Stimulated activated CD8-positive, alpha-beta memory T cell treated with anti-CD3 and anti-CD28 coated beads, Interleukin-15, amount 100 ng/mL, for 24 hours (primary cell): Measurements from ENCODE around the gene CD44.

Source experiments
- DNase-seq: peaks from one replicate; pipeline ENCODE4 v3.0.0-alpha.2; 2020; ENCODE audit warnings: low read depth

CD44 gene

DNA sequence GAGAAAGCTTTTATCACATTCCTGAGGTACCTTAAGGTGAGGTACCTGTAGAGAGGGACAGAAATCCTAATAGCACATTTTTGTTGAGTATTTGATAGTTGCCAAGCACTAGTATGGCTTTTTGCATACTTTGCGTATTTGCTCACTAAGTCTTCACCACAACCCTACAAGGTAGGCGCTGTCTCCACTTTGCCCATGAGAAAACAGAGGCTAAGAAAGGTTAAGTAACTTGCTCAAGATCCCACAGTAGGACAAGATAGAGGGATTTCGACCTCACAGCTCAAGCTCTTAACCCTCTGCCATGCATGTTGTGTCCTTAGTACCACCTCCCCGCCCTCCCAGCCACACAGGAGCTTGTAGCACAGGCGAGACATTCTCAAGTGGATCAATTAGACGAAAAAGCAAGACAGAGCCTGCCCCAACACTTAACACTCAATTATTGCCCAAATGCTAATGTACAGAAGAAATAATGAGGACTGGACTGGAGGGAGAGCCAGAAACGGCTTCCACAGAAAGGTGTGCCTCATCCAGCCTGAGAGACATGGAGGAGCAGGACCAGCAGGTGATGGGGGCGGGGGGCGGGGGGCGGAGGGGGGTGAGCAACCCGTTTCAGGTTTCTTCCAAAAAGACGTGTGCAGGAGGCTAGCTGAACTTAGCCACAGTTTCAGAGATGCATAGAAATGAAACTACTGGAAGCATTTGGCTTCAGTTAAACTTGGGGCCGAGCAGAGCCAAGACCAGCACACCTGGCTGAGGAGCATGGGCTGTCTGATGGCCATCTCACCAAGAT is 26.7 kb upstream of the CD44 start:
- no peak for DNase-seq

DNA sequence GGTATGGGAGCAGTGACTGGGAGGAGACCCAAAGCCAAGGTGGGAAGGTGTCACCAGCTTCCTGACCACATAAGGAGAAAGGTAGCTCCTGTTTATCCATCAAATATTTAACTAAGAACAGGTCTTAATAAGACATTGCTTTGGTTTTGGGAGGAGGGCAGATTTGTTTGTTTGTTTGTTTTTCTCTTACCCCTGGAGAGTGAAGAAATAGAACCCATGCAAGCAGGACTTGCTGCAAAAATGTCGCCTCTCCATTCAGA is 26.2 kb upstream of the CD44 start:
- DNase-seq = no peak

DNA sequence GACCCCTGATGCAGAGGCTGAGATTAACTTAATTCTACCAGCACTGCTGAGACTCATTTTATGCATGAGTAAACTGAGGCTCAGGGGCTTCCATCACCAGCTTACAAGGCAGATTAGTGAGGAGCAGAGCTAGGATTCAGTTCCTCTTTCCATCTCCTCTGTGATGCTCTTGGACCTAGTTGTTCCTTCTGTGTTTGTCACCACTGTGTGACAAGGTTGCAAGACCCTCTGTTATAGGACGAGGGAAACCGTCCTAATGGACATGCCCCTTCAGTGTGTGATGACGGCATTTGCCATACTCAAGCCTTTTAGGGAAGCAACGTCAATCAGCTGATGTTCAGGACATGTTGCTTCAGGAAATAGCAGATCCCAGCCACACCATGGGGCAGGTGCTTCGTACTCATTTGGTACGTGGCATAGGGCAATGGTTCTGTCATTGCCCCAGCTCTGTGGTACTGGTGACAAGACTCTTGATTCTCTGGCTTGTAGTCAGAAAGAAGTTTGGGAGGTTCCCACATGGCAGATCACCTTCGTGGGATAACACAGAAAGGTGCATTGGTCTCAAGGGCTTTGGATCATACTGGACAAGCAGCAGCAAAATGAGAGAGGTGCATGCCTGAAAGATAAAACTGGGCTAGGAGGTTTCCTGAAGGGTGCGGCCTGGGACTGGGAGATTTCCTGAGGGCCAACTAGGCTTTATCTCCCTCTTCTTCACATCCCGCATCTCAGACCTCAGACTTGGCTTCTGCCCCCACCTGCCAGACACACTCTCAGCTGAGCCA is 23.9 kb upstream of the CD44 start:
- DNase-seq = no peak

DNA sequence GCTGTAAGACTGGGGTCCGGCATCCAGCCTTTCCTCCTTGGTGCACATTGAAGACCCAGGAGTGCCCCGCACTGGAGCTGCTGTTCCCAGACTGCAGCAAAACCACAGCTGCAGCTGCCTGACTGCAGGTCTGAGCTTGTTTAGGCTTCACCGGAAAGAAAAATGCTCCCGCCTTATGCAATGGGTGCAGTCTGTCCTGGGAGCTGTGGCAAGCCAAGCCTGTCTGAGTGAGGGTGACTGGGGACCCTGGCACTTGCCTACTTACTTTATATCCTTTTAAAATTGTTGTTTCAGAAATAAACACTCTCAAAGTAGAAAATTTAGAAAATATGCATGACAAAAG is 23.3 kb upstream of the CD44 start:
- DNase-seq = no peak

DNA sequence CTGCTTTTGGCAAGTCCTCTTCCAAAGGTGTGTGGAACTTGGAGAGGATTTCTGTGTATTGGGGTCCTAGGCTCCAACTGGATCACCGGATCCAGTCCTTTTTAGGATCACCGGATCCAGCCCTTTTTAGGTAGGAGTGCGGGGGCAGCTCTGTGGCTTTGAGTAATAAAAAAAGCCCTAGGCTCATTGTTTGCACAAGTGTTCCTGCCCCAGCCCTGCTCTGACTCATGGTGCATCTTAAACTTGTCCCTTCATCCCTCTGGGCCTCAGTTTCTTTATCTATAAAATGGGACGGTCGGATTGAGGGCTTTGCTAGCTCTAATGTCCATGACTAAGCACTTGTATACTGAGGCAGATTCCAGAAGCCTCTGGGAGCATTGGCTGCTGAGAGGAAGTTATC is 22.7 kb upstream of the CD44 start:
- DNase-seq = no peak

DNA sequence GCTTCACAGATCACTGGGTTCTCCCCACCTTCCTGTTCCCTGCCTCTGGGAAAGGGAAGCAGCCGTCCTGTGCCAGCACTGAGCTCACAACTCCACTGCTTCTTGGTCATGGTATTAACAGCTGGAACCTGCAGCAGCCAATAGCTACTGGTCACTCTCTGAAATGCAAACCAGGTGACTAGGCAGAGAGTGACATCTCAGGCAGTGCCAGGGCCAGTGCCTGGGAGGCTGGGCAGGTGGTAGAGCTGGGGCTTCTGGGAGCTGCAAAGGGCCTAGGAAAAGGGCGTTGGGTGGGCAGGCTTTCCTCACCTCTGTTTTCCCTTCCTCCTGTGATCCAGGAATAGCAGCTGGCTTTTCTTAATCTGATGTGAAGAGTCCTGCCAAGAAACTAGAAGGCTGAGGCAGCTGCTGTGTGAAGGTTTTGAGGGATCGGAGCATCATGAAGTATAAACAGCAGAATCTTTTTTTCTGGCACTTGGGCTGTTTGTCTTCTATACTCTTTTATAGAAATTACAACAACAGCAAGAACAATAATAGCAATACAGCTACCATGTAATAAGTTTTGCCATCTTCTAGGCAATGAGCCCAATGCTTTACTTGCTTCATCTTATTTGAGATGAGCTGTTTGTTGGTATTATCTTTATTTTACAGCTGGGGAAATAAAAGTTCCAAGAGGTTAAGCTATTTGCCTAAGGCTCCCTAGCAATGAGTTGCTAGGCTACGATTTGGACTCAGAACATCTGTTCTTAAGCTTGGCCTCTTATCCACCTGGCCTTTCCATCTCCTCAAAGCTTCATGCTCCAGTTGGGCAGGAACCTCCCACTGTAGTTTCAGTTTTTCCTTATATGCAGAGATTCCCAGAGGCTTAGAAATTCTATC is 22.0 kb upstream of the CD44 start:
- no peak for DNase-seq

DNA sequence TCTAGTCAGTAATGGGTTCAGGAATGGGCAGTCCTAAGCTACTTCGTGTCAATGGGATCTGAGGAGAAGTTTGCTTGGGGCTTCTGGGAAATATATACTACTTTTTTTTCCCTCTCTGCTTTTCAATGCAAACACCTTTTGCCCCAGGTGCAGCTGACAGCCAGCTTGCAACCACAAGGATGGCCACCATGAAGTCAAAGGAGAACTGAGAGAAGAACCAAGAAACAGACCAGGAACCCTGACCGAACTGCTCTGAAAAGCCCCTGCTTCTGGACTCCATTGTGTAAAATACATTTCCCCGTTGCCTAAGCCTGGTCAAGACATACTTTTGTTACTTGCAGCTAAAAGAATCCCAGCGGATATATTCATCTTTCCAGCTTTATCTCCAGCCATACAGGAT is 20.1 kb upstream of the CD44 start:
- DNase-seq = no peak

DNA sequence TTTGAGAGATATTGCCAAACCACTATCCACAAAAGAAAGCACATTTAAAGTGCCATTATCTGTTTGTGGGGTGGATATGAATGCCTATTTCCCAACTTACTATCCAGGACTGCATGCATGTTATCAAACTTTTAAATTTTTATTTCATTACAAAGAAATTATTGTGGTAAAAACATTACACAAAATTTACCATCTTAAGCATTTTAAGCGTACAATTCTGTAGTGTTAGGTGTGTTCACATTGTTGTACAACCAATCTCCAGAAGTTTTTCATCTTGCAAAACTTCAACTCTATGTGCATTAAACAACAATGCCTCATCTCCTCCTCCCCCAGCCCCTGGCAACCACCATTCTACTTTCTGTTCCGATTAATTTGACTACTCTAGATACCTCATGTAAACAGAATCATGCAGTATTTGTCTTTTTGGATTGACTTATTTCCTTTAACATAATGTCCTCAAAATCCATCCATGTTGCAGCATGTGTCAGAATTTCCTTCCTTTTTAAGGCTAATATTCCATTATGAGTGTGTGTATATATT is 17.6 kb upstream of the CD44 start:
- no peak for DNase-seq

DNA sequence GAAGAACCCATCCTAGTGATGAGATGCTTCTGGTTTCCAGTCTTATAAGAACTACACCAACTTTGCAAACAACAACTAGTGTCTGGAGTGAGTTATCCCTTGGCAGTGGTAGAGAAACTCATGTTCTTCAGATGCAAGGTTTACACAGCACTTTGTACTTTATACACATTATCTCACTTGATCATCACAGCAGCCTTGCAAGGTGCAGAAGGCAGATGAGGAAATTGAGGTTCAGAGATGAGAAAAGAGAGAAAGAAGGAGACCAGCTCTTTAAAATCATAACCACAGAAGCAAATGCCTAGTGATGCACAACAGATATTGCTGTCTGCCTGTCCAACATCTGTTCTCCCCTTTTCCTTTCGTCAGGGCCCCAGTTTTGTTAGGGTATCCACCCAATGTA is 16.7 kb upstream of the CD44 start:
- DNase-seq = no peak

DNA sequence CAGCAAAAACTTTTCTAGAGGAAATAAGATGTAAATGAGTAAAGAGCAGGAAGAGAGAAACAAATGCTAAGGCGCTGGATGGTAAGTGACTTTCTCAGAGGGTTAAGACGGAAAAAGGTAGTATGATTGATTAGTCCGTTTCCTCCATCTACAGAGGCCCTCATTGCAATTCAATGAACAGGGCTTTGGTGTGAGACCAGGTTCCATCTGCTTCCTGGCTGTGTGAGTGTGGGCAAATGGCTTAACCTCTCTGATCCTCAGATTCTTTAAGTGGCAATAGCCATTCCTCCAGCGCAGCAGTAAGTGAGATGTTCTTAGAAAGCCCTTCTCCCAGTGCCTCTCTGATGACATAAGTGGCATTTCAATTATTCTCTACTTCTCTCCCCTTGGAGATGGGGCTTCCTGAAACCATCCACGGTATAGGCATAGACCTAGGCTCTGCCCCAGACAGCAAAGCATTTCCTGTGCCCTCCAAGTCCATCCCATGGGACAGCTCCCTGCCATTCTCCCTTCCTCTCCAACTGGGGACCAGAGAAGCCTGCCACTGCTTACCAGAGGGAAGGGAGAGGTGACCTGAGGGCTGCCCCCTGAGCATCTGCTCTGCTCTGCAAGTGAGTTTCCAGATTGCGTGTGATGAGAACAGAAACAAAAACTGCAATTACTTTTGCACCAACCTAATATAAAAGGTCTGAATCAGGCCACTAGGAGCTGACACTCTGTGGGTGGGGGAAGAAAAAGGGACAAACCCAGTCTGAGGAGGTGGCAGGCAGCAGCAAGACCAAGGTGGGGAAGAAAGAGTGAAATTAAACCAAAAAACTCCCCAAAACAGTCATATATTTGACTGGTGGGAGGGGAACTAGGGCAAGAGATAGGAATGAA is 12.7 kb upstream of the CD44 start:
- DNase-seq = no peak

DNA sequence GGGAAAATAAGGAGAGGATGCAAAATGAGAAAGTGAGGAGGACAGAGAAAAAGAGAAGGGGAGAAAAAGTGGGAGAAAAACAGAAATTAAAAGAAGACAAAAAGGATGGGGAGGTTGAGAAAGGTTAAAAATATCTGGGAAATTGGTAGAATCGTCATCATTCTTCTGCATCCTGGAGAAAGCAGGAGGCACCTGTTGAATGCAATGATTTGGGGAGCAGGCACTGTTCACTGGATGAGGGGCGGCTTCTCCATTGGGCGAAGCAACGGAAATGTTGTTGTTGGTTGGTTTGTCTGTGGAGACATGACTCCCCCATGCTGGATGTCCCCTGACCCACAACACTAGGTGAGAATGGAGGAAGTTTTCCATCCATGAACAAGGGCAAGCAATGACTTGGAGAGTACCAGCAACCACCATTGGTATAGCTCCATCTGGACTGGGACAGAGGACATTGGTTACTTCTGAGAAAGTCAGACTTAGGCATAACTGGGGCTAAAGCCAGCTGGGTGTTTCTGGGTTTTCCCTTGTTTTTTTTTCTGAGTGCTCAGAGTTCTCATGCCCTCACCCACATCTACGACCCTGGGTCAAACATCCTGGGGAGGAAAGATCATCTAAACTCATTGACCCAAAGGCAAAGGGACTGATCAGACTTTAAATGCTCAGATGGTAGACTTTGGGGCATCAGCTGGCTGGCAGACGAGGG is 11.9 kb upstream of the CD44 start:
- no peak for DNase-seq

DNA sequence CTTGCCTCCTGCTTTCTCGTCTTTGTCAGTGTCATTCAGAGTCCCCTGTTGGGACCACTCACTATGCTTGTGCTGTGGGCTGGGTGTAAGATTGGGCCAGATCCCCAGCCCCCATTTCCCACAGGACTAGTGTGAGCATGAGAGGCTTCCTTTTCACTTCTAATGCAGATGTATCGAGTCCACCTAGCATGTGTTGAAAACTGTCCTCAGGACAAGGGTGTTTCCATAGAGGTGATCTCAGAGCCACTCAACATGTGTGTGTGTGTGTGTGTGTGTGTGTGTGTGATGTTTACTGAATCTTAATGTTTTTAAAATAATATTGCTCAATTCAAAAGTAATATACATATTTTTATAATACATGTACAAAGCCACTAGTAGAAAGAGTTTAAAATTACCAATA is 11.4 kb upstream of the CD44 start:
- no peak for DNase-seq

DNA sequence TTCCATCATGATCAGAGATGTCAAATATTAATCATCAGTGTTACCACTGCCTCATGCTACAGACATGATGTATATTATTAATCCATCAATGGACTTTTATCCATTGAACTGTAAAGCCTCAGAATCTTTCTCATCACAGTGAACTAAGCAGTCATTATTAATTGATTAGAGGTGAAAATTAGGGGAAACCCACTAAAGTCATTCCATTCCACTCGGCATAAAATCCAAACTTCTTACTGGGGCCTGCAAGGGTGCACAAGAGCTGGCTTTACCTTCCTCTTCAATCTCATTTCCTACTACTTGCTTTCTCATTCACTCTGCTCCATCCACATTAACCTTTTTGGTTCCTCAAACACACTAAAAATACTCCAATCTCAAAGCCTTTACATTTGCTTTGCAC is 7.9 kb upstream of the CD44 start:
- no peak for DNase-seq

DNA sequence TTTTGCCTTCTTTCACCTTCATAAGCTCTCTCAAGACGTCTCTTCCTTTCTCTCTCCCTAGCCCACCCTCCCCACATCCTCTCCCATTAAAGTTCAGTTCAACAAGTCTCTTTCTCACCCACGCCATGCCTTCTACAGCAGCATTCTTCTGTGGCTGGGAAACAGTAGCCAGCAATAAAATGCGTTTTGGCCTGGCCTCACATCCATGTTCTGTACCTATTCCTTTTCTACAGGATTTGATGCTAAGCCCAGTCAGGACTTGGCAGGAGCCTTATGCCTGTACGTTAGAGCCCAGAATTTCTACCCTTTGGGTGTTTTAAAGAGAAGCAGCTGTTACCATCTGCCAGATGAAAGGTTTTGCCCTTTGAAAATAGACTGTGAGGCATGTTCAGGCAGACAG is 7.1 kb upstream of the CD44 start:
- no peak for DNase-seq

DNA sequence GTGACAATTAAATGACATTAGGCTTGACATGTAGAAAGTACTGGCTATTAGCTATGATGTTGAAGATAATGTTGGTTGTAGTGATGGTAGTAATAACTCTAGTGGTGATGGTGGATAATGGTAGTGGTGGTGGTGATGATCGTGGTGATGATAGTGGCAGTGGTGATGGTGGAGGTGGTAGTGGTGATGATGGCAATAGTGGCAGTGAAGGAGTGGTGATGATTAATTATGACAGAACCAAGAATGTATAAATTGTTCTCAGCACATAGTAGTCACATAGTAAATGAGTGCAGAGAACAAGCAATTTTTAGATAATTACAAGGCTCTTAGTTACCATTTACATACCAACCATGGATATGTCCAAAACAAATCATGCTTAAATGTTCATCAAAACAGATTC is 5.3 kb upstream of the CD44 start:
- DNase-seq = no peak

DNA sequence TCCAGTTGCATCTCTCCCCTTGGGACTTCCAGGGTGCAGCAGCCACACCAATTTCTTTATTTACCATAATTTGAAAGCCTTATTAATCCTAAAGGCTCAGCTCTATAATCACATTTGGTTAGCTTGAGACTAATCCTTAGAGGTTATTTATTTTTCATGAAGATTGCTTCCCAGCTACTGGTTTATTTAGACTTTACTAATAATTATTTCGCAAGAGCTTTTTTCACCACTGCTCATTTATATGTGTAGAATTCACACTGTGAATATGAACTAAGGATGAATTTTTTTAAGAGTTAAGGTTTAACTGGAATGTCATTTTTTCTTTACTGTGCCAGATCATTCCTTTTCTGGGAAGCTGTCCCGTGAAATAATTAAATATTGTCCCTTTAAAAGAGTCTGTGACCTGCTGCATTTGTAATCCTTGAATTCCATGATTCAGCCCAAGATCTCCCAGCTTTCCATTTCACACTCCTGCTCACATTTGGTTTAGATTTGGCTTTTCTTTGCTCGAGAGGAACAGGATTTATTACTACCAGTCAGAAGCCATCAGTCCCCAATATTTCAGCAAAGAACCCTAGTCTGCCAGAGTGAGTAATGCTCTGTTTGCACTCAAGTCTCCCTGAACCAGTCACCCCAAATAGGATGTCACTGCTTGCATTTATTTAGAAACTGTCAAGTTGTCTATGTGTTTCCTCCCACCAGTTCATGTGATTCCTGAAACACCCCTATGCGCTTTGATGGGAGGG is 4.4 kb upstream of the CD44 start:
- no peak for DNase-seq

DNA sequence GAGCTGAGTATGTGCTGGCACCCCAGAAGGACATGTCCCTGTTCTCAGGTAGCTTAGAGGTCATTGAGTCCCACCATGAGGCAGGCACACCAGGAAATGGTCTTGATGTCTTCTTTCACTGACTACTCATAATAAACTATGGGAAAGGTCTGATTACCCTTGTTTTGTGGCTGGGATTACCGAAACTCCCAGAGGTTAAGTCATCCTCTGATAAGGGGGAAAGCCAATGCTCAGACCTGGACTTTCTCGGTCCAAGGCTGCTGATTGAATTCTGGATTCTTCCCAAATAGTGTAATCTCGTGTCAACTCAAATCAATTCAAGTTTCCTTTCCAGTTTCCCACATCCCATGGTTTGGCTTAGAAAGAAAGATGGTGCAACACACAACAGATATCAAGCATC is 3.7 kb upstream of the CD44 start:
- no peak for DNase-seq

DNA sequence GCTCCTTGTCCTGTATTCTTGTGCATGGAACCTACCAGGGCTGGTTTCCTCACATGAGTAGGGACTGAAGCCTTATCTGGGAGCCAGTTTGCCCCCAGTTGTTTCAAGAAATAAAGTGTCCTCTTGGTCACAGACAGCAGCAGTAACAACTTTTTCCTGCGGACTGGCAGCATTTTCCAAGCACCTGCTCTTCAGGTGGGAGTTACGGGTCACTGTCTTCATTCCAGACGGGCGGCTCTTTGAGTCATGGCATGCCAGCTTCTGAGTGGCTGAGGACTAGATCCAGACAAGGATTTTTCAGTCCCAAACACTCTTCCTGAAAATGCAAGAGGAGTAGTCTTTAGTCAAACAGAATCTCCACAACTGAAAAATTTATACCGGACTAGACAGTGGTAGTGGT is 2.7 kb upstream of the CD44 start:
- no peak for DNase-seq

DNA sequence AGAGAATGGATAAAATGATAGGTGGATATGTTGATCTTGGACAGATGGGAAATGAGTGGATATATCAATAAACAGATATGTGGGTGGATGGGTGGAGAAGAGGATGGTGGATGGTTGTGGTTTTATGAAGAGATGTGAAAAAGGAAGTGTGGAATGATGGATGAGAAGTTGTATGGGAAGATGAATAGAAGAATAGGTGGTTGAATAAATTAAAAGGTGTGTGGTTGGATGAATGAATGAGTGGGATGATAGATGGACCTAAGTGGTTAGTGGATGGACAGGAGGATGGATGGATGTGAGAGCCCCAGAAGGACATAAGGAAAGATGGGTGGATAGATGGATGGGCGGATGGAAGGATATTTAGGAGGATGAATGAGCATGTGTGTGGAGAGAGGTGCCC is 913 bp upstream of the CD44 start:
- no peak for DNase-seq

DNA sequence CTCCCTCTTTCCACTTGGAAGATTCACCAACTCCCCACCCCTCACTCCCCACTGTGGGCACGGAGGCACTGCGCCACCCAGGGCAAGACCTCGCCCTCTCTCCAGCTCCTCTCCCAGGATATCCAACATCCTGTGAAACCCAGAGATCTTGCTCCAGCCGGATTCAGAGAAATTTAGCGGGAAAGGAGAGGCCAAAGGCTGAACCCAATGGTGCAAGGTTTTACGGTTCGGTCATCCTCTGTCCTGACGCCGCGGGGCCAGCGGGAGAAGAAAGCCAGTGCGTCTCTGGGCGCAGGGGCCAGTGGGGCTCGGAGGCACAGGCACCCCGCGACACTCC is 397 bp upstream of the CD44 start:
- no peak for DNase-seq
